Activated B cell treated with CpG ODN at 0.5 μM for 24 hours (primary cell): ENCODE data around the gene EXOSC7. TPM values are rescaled to one million over a fixed set of nuclear protein-coding genes. Genes with fewer than 3 reads are reported as not detected.
A peak's percentile ranks its signal among the peaks of the same experiment; 100 is the strongest.

ENCODE experiments used
- ATAC-seq: fragments of 200-7000 bp; cut with Tn5 transposase; one replicate; pipeline ENCODE4 v1.10.0; 2021; ENCODE audit warnings: low read depth, mild to moderate bottlenecking, moderate library complexity
- CTCF ChIA-PET: fragments of 350-600 bp; sonication (Branson Sonifier 250); formaldehyde crosslinking; loops from one replicate; lab custom pipeline; 2021; ENCODE audit warnings: antibody characterized with exemption; lab: Charles Lee
- POLR2A ChIA-PET: fragments of 350-600 bp; sonication (Branson Sonifier 250); formaldehyde crosslinking; loops from one replicate; lab custom pipeline; 2021; ENCODE audit warnings: antibody characterized with exemption; lab: Charles Lee
- DNase-seq: peaks from one replicate; pipeline ENCODE4 v3.0.0; 2022
- H3K27ac Mint-ChIP-seq: one replicate; pipeline ENCODE4 v1.8.0; 2020; ENCODE audit warnings: mixed read lengths
- H3K27me3 Mint-ChIP-seq: one replicate; pipeline ENCODE4 v1.8.0; 2021; ENCODE audit warnings: mixed read lengths
- H3K36me3 Mint-ChIP-seq: one replicate; pipeline ENCODE4 v1.8.0; 2021; ENCODE audit warnings: low read depth, mixed read lengths
- H3K4me1 Mint-ChIP-seq: one replicate; pipeline ENCODE4 v1.8.0; 2021; ENCODE audit warnings: mixed read lengths
- H3K4me3 Mint-ChIP-seq: one replicate; pipeline ENCODE4 v1.8.0; 2020; ENCODE audit warnings: mild to moderate bottlenecking, mixed read lengths
- H3K9me3 Mint-ChIP-seq: one replicate; pipeline ENCODE4 v1.8.0; 2020; ENCODE audit warnings: mixed read lengths
- intact Hi-C: fragments of 100-400 bp; cut with micrococcal nuclease; formaldehyde crosslinking; loops from one replicate; pipeline ENCODE4 v1.15.1; 2024
- total RNA-seq: library from RNA; stranded (reverse); gene quantifications from 2 replicates; pipeline ENCODE4 v1.2.3, GENCODE V29; 2022
- TF ChIP-seq, protein P1 (sequence below): fragments of 200-600 bp; IDR thresholded peaks from one replicate; pipeline ENCODE4 v1.8.0; 2022; ENCODE audit warnings: antibody characterized with exemption, mild to moderate bottlenecking

The EXOSC7 gene
- total RNA-seq, 1 donor from 2014 or later = 44.0 TPM

GRCh38 chr3:44969154-44969827 lies 6.8 kb upstream of the EXOSC7 start:
- intact Hi-C loops = no loop called here
- peak overlapping the region; percentile 38 for H3K4me3 Mint-ChIP-seq
- no peaks in the 10 kb centered on the region for H3K9me3 Mint-ChIP-seq
- peak overlapping the region; percentile 35 for H3K27ac Mint-ChIP-seq
- ChIA-PET POLR2A (no interaction called here), CTCF (no interaction called here)
- TF ChIP-seq, protein P1, sequence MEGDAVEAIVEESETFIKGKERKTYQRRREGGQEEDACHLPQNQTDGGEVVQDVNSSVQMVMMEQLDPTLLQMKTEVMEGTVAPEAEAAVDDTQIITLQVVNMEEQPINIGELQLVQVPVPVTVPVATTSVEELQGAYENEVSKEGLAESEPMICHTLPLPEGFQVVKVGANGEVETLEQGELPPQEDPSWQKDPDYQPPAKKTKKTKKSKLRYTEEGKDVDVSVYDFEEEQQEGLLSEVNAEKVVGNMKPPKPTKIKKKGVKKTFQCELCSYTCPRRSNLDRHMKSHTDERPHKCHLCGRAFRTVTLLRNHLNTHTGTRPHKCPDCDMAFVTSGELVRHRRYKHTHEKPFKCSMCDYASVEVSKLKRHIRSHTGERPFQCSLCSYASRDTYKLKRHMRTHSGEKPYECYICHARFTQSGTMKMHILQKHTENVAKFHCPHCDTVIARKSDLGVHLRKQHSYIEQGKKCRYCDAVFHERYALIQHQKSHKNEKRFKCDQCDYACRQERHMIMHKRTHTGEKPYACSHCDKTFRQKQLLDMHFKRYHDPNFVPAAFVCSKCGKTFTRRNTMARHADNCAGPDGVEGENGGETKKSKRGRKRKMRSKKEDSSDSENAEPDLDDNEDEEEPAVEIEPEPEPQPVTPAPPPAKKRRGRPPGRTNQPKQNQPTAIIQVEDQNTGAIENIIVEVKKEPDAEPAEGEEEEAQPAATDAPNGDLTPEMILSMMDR = no peak
- peaks cover 44% of the 10 kb centered on the region for H3K4me1 Mint-ChIP-seq
- DNase-seq (no peak), ATAC-seq (peak; percentile 47)
- H3K36me3 Mint-ChIP-seq = peaks cover 4% of the 10 kb centered on the region
- H3K27me3 Mint-ChIP-seq = no peaks in the 10 kb centered on the region

DNA sequence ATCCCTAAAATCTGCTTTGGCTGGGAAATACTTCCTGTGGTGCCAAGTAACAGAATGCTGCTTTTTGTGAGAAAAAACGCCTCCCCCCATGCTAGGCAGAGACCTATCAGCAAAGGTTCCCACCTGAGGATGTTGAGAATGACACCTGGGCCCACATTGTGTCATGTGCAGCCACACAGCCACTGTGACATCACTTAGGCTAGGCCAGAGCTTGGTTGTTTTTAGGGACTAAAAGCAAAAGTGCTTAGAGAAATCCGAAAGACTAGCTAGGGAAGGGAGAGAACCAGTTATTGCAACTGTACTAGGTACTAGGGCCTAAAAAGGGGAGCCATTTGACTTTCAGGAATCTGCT lies 6.2 kb upstream of the EXOSC7 start:
- peaks cover 4% of the 10 kb centered on the region for H3K36me3 Mint-ChIP-seq

GRCh38 chr3:44970926-44971490 lies 5.0 kb upstream of the EXOSC7 start:
- ATAC-seq (no peak), DNase-seq (no peak)
- Mint-ChIP-seq H3K4me1 (peaks cover 55% of the 10 kb centered on the region), H3K9me3 (no peaks in the 10 kb centered on the region), H3K36me3 (peaks cover 5% of the 10 kb centered on the region), H3K27me3 (no peaks in the 10 kb centered on the region), H3K27ac (no peak overlapping the region), H3K4me3 (no peak overlapping the region)
- CTCF ChIA-PET = no interaction called here
- intact Hi-C loops = loop anchor here (10.0 kb wide), 1 partner anchor 346 kb away; the partner anchor contains the start of gene ZNF197
- POLR2A ChIA-PET = no interaction called here
- TF ChIP-seq, protein P1 = no peak

More for the DNA sequence above, 6.2 kb upstream of the EXOSC7 start:
- TF ChIP-seq, protein P1 = no peak
- no peak overlapping the region for H3K4me3 Mint-ChIP-seq
- no peaks in the 10 kb centered on the region for H3K9me3 Mint-ChIP-seq
- ChIA-PET CTCF (no interaction called here), POLR2A (no interaction called here)
- intact Hi-C loops = loop anchor here (10.0 kb wide), 1 partner anchor 345 kb away; the partner anchor contains the start of gene ZNF197
- ATAC-seq (no peak), DNase-seq (no peak)
- H3K4me1 Mint-ChIP-seq = peaks cover 49% of the 10 kb centered on the region
- H3K27me3 Mint-ChIP-seq = no peaks in the 10 kb centered on the region
- peak overlapping the region; percentile 35 for H3K27ac Mint-ChIP-seq

- intact Hi-C loops = loop anchor here (10.0 kb wide), 1 partner anchor 350 kb away; the partner anchor contains the start of gene ZNF197
- H3K27me3 Mint-ChIP-seq = no peaks in the 10 kb centered on the region
- POLR2A ChIA-PET = interaction anchor here (0.7 kb wide), 1 partner anchor 51 kb away, joined by 3 read pairs; no protein-coding TSS in a partner anchor
- no peaks in the 10 kb centered on the region for H3K9me3 Mint-ChIP-seq
- CTCF ChIA-PET = interaction anchor here (0.6 kb wide), 1 partner anchor 214 kb away, joined by 3 read pairs; no protein-coding TSS in a partner anchor
- H3K4me3 Mint-ChIP-seq = peak overlapping the region; percentile 93
- peaks cover 17% of the 10 kb centered on the region for H3K36me3 Mint-ChIP-seq
- TF ChIP-seq, protein P1 = no peak
- H3K27ac Mint-ChIP-seq = no peak overlapping the region
- no peak for ATAC-seq
- no peak for DNase-seq
- peaks cover 45% of the 10 kb centered on the region for H3K4me1 Mint-ChIP-seq
These were observed 1.6 kb upstream of the EXOSC7 start for GRCh38 chr3:44974416-44974815.

- Mint-ChIP-seq H3K27me3 (no peaks in the 10 kb centered on the region), H3K27ac (no peak overlapping the region), H3K9me3 (no peaks in the 10 kb centered on the region), H3K4me3 (no peak overlapping the region), H3K4me1 (peaks cover 74% of the 10 kb centered on the region), H3K36me3 (peaks cover 21% of the 10 kb centered on the region)
- ATAC-seq = no peak
- intact Hi-C loops = no loop called here
- ChIA-PET CTCF (no interaction called here), POLR2A (no interaction called here)
- TF ChIP-seq, protein P1 = no peak
- DNase-seq = no peak
These were observed 5.2 kb downstream of the EXOSC7 start for GRCh38 chr3:44981220-44981619.
